ENCODE results near the gene HAO2. TPM values are rescaled to one million over a fixed set of nuclear protein-coding genes. Genes with fewer than 3 reads are reported as not detected.
A peak's percentile ranks its signal among the peaks of the same experiment; 100 is the strongest.

The HAO2 gene
- total RNA-seq, 1 experiment from 2014 or later: not detected

GRCh38 chr1:119366424-119366823, 2.2 kb upstream of the HAO2 start:
- TF ChIP-seq EZH2 (IDR thresholded peaks at IDR 0.05; ENCODE audit: borderline replicate concordance, low read depth, low read length, poor library complexity, severe bottlenecking) (no peak), CTCF (conservative IDR thresholded peaks at IDR 0.05; ENCODE audit: low read depth, low read length) (no peak)
- no peak overlapping the region for H3K4me3 ChIP-seq (ENCODE audit: low read depth, low read length, poor library complexity, severe bottlenecking)
- POLR2A ChIA-PET (ENCODE audit: low non-redundant PET): no interaction called here
- no peaks in the 10 kb centered on the region for H3K4me1 ChIP-seq (ENCODE audit: insufficient read depth, low read length, poor library complexity, severe bottlenecking)
- DNase-seq (ENCODE audit: low spot score): no peak
- H3K27ac ChIP-seq (ENCODE audit: low read depth, low read length, poor library complexity, severe bottlenecking): no peak overlapping the region
- BruUV-seq (replicated peaks): no TSS peak
- CTCF ChIA-PET: interaction anchor here (1.5 kb wide), 1 partner anchor 91 kb away, joined by 8 read pairs; no protein-coding TSS in a partner anchor
- H3K9me3 ChIP-seq (ENCODE audit: low read depth, low read length, poor library complexity, severe bottlenecking): no peaks in the 10 kb centered on the region
- H3K27me3 ChIP-seq (replicated peaks; ENCODE audit: insufficient read depth, low read depth, low read length, poor library complexity): peaks cover 3% of the 10 kb centered on the region
- intact Hi-C loops (cut with micrococcal nuclease; ENCODE audit: unreplicated experiment): loop anchor here (2.0 to 10.0 kb wide), 3 partner anchors 812 to 1289 kb away; no protein-coding TSS in a partner anchor
- H3K36me3 ChIP-seq (ENCODE audit: insufficient read depth, low read length, poor library complexity, severe bottlenecking): no peaks in the 10 kb centered on the region

GRCh38 chr1:119367432-119368124, 1.0 kb upstream of the HAO2 start:
- Histone ChIP-seq H3K4me3 (ENCODE audit: low read depth, low read length, poor library complexity, severe bottlenecking) (no peak overlapping the region), H3K27ac (ENCODE audit: low read depth, low read length, poor library complexity, severe bottlenecking) (no peak overlapping the region), H3K4me1 (ENCODE audit: insufficient read depth, low read length, poor library complexity, severe bottlenecking) (peaks cover 7% of the 10 kb centered on the region), H3K36me3 (ENCODE audit: insufficient read depth, low read length, poor library complexity, severe bottlenecking) (no peaks in the 10 kb centered on the region), H3K9me3 (ENCODE audit: low read depth, low read length, poor library complexity, severe bottlenecking) (no peaks in the 10 kb centered on the region), H3K27me3 (replicated peaks; ENCODE audit: insufficient read depth, low read depth, low read length, poor library complexity) (peaks cover 3% of the 10 kb centered on the region)
- ChIA-PET POLR2A (ENCODE audit: low non-redundant PET) (no interaction called here), CTCF (interaction anchor here (1.5 kb wide), 1 partner anchor 92 kb away, joined by 8 read pairs; no protein-coding TSS in a partner anchor)
- intact Hi-C loops (cut with micrococcal nuclease; ENCODE audit: unreplicated experiment): loop anchor here (1.0 to 10.0 kb wide), 4 partner anchors 81 to 1290 kb away; no protein-coding TSS in a partner anchor
- TF ChIP-seq EZH2 (IDR thresholded peaks at IDR 0.05; ENCODE audit: borderline replicate concordance, low read depth, low read length, poor library complexity, severe bottlenecking) (no peak), CTCF (conservative IDR thresholded peaks at IDR 0.05; ENCODE audit: low read depth, low read length) (peak; percentile 83)
- BruUV-seq (replicated peaks): no TSS peak
- DNase-seq (ENCODE audit: low spot score): peak; percentile 54

- Histone ChIP-seq H3K36me3 (ENCODE audit: insufficient read depth, low read length, poor library complexity, severe bottlenecking) (no peaks in the 10 kb centered on the region), H3K27me3 (replicated peaks; ENCODE audit: insufficient read depth, low read depth, low read length, poor library complexity) (peaks cover 5% of the 10 kb centered on the region), H3K4me1 (ENCODE audit: insufficient read depth, low read length, poor library complexity, severe bottlenecking) (peaks cover 7% of the 10 kb centered on the region), H3K27ac (ENCODE audit: low read depth, low read length, poor library complexity, severe bottlenecking) (no peak overlapping the region), H3K9me3 (ENCODE audit: low read depth, low read length, poor library complexity, severe bottlenecking) (no peaks in the 10 kb centered on the region), H3K4me3 (ENCODE audit: low read depth, low read length, poor library complexity, severe bottlenecking) (no peak overlapping the region)
- DNase-seq (ENCODE audit: low spot score): no peak
- no TSS peak for BruUV-seq (replicated peaks)
- ChIA-PET POLR2A (ENCODE audit: low non-redundant PET) (interaction anchor here (0.6 kb wide), 1 partner anchor 75 kb away, joined by 4 read pairs; no protein-coding TSS in a partner anchor), CTCF (no interaction called here)
- TF ChIP-seq EZH2 (IDR thresholded peaks at IDR 0.05; ENCODE audit: borderline replicate concordance, low read depth, low read length, poor library complexity, severe bottlenecking): no peak
- TF ChIP-seq CTCF (conservative IDR thresholded peaks at IDR 0.05; ENCODE audit: low read depth, low read length): no peak
- intact Hi-C loops (cut with micrococcal nuclease; ENCODE audit: unreplicated experiment): no loop called here
Observed at GRCh38 chr1:119370748-119371147, 2.2 kb downstream of the HAO2 start.
